LNCAP (cell line): ENCODE measurements around the gene MT1F.

Experiments
- TF ChIP-seq, protein P1 (sequence below): fragments of 450-650 bp; IDR thresholded peaks from 2 replicates; pipeline ENCODE4 v1.5.1; 2017; ENCODE audit warnings: mild to moderate bottlenecking

MT1F gene

GRCh38 chr16:56681939-56682702 is 24.4 kb downstream of the MT1F start, which contains the start of gene MT1X:
TSS of gene MT1X (plus strand) at chr16:56682470. CDS start at chr16:56682541, 71 bp downstream.
- TF ChIP-seq, protein P1, sequence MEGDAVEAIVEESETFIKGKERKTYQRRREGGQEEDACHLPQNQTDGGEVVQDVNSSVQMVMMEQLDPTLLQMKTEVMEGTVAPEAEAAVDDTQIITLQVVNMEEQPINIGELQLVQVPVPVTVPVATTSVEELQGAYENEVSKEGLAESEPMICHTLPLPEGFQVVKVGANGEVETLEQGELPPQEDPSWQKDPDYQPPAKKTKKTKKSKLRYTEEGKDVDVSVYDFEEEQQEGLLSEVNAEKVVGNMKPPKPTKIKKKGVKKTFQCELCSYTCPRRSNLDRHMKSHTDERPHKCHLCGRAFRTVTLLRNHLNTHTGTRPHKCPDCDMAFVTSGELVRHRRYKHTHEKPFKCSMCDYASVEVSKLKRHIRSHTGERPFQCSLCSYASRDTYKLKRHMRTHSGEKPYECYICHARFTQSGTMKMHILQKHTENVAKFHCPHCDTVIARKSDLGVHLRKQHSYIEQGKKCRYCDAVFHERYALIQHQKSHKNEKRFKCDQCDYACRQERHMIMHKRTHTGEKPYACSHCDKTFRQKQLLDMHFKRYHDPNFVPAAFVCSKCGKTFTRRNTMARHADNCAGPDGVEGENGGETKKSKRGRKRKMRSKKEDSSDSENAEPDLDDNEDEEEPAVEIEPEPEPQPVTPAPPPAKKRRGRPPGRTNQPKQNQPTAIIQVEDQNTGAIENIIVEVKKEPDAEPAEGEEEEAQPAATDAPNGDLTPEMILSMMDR: no peak

DNA sequence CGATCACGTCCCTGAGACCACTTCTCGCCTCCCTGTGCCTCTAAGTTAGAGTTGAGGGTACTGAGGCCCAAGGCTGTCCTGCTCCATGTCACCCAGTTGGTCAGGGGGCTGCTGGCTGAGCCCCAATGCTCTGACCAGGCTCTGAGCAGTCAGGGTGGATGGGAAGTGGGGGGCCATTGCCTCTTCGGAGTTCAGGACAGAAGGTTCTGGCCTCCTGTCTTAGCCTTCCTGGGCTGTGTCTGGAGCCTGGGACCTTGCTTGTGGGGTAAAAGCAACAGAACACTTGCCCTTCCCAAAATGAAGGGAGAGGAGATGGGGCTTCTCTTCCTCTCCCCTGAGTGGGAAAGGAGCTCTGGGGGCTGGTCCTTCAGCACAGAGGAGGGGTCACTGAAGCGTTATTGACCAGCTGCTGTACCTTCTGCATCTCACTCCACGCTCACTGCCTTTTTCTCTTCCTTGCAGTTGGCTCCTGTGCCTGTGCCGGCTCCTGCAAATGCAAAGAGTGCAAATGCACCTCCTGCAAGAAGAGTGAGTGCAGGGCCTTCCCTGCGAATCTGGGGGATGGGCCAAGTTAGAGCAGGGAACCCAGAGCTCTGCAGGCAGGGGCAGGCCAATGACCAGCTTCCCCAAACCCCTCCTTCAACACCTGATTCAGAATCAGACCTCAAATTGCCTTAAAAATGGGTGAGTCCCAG is 25.1 kb downstream of the MT1F start:
- TF ChIP-seq, protein P1: no peak

DNA sequence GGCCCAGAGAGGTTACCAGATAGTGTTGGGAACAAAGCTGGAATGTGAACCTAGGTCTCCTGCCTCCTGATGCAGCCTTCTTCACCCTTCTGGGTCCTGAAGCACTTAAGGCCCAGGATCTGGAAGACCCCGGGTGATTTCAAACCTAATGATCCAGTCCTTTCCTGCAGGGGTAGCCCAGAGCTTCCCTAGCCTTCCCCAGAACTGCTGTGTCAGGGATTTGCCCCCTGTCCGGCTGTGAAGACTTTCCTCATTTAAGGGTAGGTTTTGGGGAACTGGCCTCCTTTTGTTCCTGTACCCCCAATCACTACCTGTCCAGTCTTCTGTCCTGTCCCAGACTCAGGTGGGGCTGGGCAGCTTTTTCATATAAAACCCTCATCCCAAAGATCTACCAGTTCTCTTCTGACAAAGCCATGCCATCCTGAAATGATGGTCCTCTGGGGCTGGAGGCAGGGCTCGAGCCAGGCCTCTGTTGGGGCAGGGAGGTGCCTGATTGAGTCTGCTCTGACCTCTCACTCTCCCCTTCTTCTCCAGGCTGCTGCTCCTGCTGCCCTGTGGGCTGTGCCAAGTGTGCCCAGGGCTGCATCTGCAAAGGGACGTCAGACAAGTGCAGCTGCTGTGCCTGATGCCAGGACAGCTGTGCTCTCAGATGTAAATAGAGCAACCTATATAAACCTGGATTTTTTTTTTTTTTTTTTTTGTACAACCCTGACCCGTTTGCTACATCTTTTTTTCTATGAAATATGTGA is 25.8 kb downstream of the MT1F start:
- TF ChIP-seq, protein P1: no peak

GRCh38 chr16:56684256-56684925 is 26.6 kb downstream of the MT1F start:
- TF ChIP-seq, protein P1: no peak

DNA sequence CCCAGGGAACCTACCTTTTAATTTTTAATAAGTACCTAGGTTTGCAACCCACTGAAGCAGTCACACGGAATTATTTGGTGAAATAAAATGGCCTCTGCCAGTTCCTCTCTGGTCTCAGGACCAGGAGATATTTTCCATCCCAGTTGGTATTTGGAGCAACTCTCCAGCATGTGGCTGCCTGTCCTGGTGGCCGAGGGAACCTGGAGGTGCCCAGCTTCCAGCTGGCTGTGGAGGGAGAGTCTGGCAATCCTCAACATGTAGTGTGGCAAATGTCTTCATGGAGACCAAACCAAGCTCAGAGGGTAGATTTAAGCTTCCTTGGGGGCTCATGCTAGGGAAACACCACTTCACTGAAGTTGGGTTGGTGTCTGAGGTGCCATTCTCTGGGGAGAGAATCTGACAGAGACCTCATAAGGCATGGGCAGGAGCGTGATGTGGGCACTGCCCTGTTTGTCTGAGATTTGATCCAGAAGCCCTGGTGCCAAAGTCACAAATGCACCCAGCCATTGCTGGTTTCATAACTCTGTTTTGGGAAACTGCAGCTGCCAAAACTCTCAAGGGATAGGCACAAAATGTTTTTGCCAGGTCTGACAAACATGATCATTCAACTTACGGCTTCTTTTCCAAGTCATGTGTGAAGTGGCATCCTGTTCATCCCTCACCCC is 27.3 kb downstream of the MT1F start:
- TF ChIP-seq, protein P1: no peak

GRCh38 chr16:56686758-56687157 is 29.0 kb downstream of the MT1F start:
- TF ChIP-seq, protein P1: no peak
